Naive thymus-derived CD4-positive, alpha-beta T cell (primary cell): Measurements from ENCODE around the gene ARHGAP8. TPM values are rescaled to one million over a fixed set of nuclear protein-coding genes. Genes with fewer than 3 reads are reported as not detected.

Experiments
- ATAC-seq: fragments of 150-1000 bp; cut with Tn5 transposase; 2 replicates; pipeline ENCODE4 v1.10.0; 2021; ENCODE audit warnings: mild to moderate bottlenecking, moderate library complexity
- CTCF ChIA-PET: fragments of 350-600 bp; sonication (Branson Sonifier 250); formaldehyde crosslinking; loops from one replicate; lab custom pipeline; 2021; ENCODE audit warnings: antibody characterized with exemption; lab: Charles Lee
- POLR2A ChIA-PET: fragments of 350-600 bp; sonication (Branson Sonifier 250); formaldehyde crosslinking; loops from one replicate; lab custom pipeline; 2021; ENCODE audit warnings: antibody characterized with exemption, inconsistent platforms; lab: Charles Lee
- DNase-seq, 9 donors: peaks; one replicate each; pipeline versions ENCODE4 v3.0.0 to v3.0.0-alpha.2; 2020 to 2022; ENCODE audit warnings: mixed read lengths in 1 of 9
- H3K27ac ChIP-seq: one replicate; pipeline ENCODE4 v1.7.0; 2013; ENCODE audit warnings: mild to moderate bottlenecking, low read depth, low read length, moderate library complexity
- H3K27me3 ChIP-seq, 2 donors: one replicate each; pipeline ENCODE4 v1.7.0; 2013; ENCODE audit warnings: low read length in 2 of 2, mild to moderate bottlenecking in 2 of 2, moderate library complexity in 2 of 2; ENCODE audit not compliant: control insufficient read depth in 2 of 2, insufficient read depth in 2 of 2
- H3K36me3 ChIP-seq, 3 experiments: 1 replicate in 2 of 3; 2 replicates in 1 of 3; pipeline ENCODE4 v1.7.0; 2013; ENCODE audit warnings: low read length in 3 of 3, mild to moderate bottlenecking in 3 of 3, moderate library complexity in 1 of 3; ENCODE audit not compliant: insufficient read depth in 3 of 3, control insufficient read depth in 2 of 3
- H3K4me1 ChIP-seq, 2 donors: one replicate each; pipeline ENCODE4 v1.7.0; 2013; ENCODE audit warnings: low read length in 2 of 2, mild to moderate bottlenecking in 2 of 2, moderate library complexity in 1 of 2; ENCODE audit not compliant: control insufficient read depth in 2 of 2, insufficient read depth in 2 of 2
- H3K4me3 ChIP-seq: 2 replicates; pipeline ENCODE4 v1.7.0; 2013; ENCODE audit warnings: mild to moderate bottlenecking, low read length
- H3K9me3 ChIP-seq, 3 experiments: 1 replicate in 2 of 3; 2 replicates in 1 of 3; pipeline ENCODE4 v1.7.0; 2013; ENCODE audit warnings: low read length in 3 of 3; ENCODE audit not compliant: control insufficient read depth in 2 of 3
- H3K27ac Mint-ChIP-seq, 9 donors: one replicate each; pipeline ENCODE4 v1.8.0; 2020 to 2022; ENCODE audit warnings: mixed read lengths in 9 of 9, mild to moderate bottlenecking in 8 of 9, moderate library complexity in 5 of 9, inconsistent platforms in 2 of 9
- H3K27me3 Mint-ChIP-seq, 5 donors: one replicate each; pipeline ENCODE4 v1.8.0; 2021 to 2022; ENCODE audit warnings: mixed read lengths in 5 of 5, mild to moderate bottlenecking in 1 of 5
- H3K36me3 Mint-ChIP-seq, 5 donors: one replicate each; pipeline ENCODE4 v1.8.0; 2020 to 2022; ENCODE audit warnings: mixed read lengths in 5 of 5, mild to moderate bottlenecking in 3 of 5, inconsistent platforms in 1 of 5
- H3K4me1 Mint-ChIP-seq, 7 donors: one replicate each; pipeline ENCODE4 v1.8.0; 2020 to 2022; ENCODE audit warnings: mixed read lengths in 7 of 7, mild to moderate bottlenecking in 3 of 7, inconsistent platforms in 1 of 7
- H3K4me3 Mint-ChIP-seq, 10 donors: one replicate each; pipeline ENCODE4 v1.8.0; 2020 to 2022; ENCODE audit warnings: mild to moderate bottlenecking in 10 of 10, mixed read lengths in 10 of 10, moderate library complexity in 6 of 10, inconsistent platforms in 2 of 10
- H3K9me3 Mint-ChIP-seq, 11 donors: one replicate each; pipeline ENCODE4 v1.8.0; 2020 to 2022; ENCODE audit warnings: mixed read lengths in 11 of 11, mild to moderate bottlenecking in 4 of 11, inconsistent platforms in 1 of 11, moderate library complexity in 1 of 11
- intact Hi-C, 2 donors: fragments of 100-400 bp; cut with micrococcal nuclease; formaldehyde crosslinking; loops; one replicate each; pipeline ENCODE4 v1.15.1; 2023
- polyA plus RNA-seq, 2 donors: library from polyadenylated mRNA; unstranded; fragments of 300-500 nt; fragmentation: Illumina TruSeq; gene quantifications; one replicate each; pipeline ENCODE4 v1.2.3, GENCODE V29; 2021
- total RNA-seq, 6 experiments: library from RNA in 5 of 6; stranded (reverse) in 5 of 6; gene quantifications; 1 replicate in 5 of 6; 2 replicates in 1 of 6; pipeline ENCODE4 v1.2.3 and lab custom pipeline; 2021 to 2026

The ARHGAP8 gene
- total and polyA plus RNA-seq, 7 experiments from 2014 or later = 0.82 to 2.3 (median 1.5) TPM; not detected in 4

GRCh38 chr22:44723801-44724200 lies 28.6 kb upstream of the ARHGAP8 start:
- Mint-ChIP-seq H3K27me3 (no peaks in the 10 kb centered on the region), H3K4me3 (no peak overlapping the region), H3K36me3 (peaks cover 0 to 11% (median 0%) of the 10 kb centered on the region in 5 donors), H3K9me3 (no peaks in the 10 kb centered on the region), H3K27ac (no peak overlapping the region), H3K4me1 (peaks cover 0 to 5% (median under 1%) of the 10 kb centered on the region in 7 donors)
- H3K9me3 ChIP-seq = no peaks in the 10 kb centered on the region
- no peaks in the 10 kb centered on the region for H3K4me1 ChIP-seq
- DNase-seq = no peak
- POLR2A ChIA-PET = no interaction called here
- intact Hi-C loops = no loop called here
- no peaks in the 10 kb centered on the region for H3K27me3 ChIP-seq
- no peak for ATAC-seq
- peaks cover 0 to 66% (median 0%) of the 10 kb centered on the region in 3 experiments for H3K36me3 ChIP-seq
- no peak overlapping the region for H3K4me3 ChIP-seq
- no peak overlapping the region for H3K27ac ChIP-seq
- CTCF ChIA-PET = no interaction called here

- Mint-ChIP-seq H3K9me3 (no peaks in the 10 kb centered on the region), H3K27me3 (no peaks in the 10 kb centered on the region), H3K4me3 (no peak overlapping the region), H3K36me3 (peaks cover 0 to 11% (median 0%) of the 10 kb centered on the region in 5 donors), H3K27ac (peak overlapping the region in 1 of 9 donors; percentile 2), H3K4me1 (peaks cover 0 to 8% (median 5%) of the 10 kb centered on the region in 7 donors)
- Histone ChIP-seq H3K9me3 (no peaks in the 10 kb centered on the region), H3K36me3 (peaks cover 0 to 61% (median 0%) of the 10 kb centered on the region in 3 experiments), H3K27me3 (no peaks in the 10 kb centered on the region), H3K4me1 (no peaks in the 10 kb centered on the region), H3K4me3 (no peak overlapping the region), H3K27ac (no peak overlapping the region)
- ChIA-PET CTCF (no interaction called here), POLR2A (no interaction called here)
- intact Hi-C loops = no loop called here
- ATAC-seq (no peak), DNase-seq (no peak)
Observed at GRCh38 chr22:44724416-44724815, 28.0 kb upstream of the ARHGAP8 start.

DNA sequence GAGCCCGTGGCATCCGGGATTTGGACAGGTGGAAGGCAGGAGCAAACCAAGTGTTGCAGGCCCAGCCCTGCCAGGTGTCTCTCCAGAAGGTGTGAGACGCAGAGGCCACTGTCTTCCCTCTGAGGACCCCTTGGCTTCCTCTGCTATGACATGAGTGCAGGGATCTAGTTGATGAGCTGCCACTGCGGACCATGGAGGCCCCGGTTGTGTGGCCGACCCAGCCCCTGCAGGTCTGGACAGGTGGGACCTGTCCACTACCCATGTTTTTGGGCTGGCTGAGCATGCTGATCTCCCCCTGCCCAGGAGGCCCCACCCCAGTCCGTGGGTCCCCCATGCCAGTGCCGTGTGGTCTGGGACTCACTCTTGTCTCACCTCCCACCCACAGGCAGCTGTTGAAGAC lies 27.5 kb upstream of the ARHGAP8 start:
- DNase-seq (no peak), ATAC-seq (no peak)
- no peak overlapping the region for H3K27ac ChIP-seq
- Mint-ChIP-seq H3K27me3 (no peaks in the 10 kb centered on the region), H3K4me3 (no peak overlapping the region), H3K9me3 (no peaks in the 10 kb centered on the region), H3K36me3 (peaks cover 0 to 11% (median 0%) of the 10 kb centered on the region in 5 donors), H3K4me1 (peaks cover 0 to 10% (median 5%) of the 10 kb centered on the region in 7 donors), H3K27ac (no peak overlapping the region)
- H3K36me3 ChIP-seq = peaks cover 0 to 56% (median 0%) of the 10 kb centered on the region in 3 experiments
- no peaks in the 10 kb centered on the region for H3K27me3 ChIP-seq
- H3K9me3 ChIP-seq = no peaks in the 10 kb centered on the region
- CTCF ChIA-PET = no interaction called here
- POLR2A ChIA-PET = no interaction called here
- H3K4me1 ChIP-seq = no peaks in the 10 kb centered on the region
- no peak overlapping the region for H3K4me3 ChIP-seq
- intact Hi-C loops = no loop called here

GRCh38 chr22:44726439-44726838 lies 25.9 kb upstream of the ARHGAP8 start:
- ChIA-PET POLR2A (no interaction called here), CTCF (no interaction called here)
- Mint-ChIP-seq H3K27me3 (no peaks in the 10 kb centered on the region), H3K27ac (no peak overlapping the region), H3K4me3 (no peak overlapping the region), H3K9me3 (peaks cover 0 to 1% (median 0%) of the 10 kb centered on the region in 11 donors), H3K4me1 (peaks cover 0 to 17% (median 3%) of the 10 kb centered on the region in 7 donors), H3K36me3 (peaks cover 0 to 12% (median 0%) of the 10 kb centered on the region in 5 donors)
- H3K9me3 ChIP-seq = no peaks in the 10 kb centered on the region
- H3K27me3 ChIP-seq = no peaks in the 10 kb centered on the region
- intact Hi-C loops = no loop called here
- H3K36me3 ChIP-seq = peaks cover 0 to 42% (median 0%) of the 10 kb centered on the region in 3 experiments
- no peak for ATAC-seq
- DNase-seq = no peak
- H3K4me3 ChIP-seq = no peak overlapping the region
- no peaks in the 10 kb centered on the region for H3K4me1 ChIP-seq
- no peak overlapping the region for H3K27ac ChIP-seq

GRCh38 chr22:44727148-44727547 lies 25.2 kb upstream of the ARHGAP8 start:
- peaks cover 0 to 35% (median 0%) of the 10 kb centered on the region in 3 experiments for H3K36me3 ChIP-seq
- intact Hi-C loops = no loop called here
- H3K9me3 ChIP-seq = no peaks in the 10 kb centered on the region
- H3K4me3 ChIP-seq = no peak overlapping the region
- POLR2A ChIA-PET = no interaction called here
- no peaks in the 10 kb centered on the region for H3K4me1 ChIP-seq
- no peaks in the 10 kb centered on the region for H3K27me3 Mint-ChIP-seq
- no peak for DNase-seq
- H3K4me1 Mint-ChIP-seq = peaks cover 0 to 17% (median 3%) of the 10 kb centered on the region in 7 donors
- ATAC-seq = no peak
- no peak overlapping the region for H3K4me3 Mint-ChIP-seq
- peaks cover 0 to 13% (median 0%) of the 10 kb centered on the region in 5 donors for H3K36me3 Mint-ChIP-seq
- no peak overlapping the region for H3K27ac ChIP-seq
- no peaks in the 10 kb centered on the region for H3K27me3 ChIP-seq
- CTCF ChIA-PET = no interaction called here
- no peak overlapping the region for H3K27ac Mint-ChIP-seq
- peaks cover 0 to 1% (median 0%) of the 10 kb centered on the region in 11 donors for H3K9me3 Mint-ChIP-seq

DNA sequence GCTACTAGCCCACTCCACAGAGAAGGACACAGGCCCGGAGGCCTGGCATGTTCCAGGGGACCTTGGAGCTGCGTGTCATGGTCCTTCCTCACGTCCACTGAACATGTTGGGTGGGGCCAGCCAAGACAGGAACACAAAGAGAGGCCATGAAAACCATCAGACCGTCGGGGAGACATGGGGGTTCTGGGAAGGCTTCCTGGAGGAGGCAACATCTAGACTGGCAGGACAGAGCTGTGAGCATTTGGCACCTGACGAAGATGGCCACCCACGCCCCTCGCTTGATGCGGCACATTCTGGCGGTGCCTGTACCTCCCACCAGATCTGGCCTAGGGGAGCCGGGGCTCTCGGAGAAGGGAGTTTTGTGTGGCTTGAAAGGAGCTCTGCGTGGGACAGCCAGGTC lies 24.7 kb upstream of the ARHGAP8 start:
- no peak overlapping the region for H3K4me3 Mint-ChIP-seq
- Histone ChIP-seq H3K4me1 (no peaks in the 10 kb centered on the region), H3K27ac (no peak overlapping the region), H3K4me3 (no peak overlapping the region), H3K36me3 (peaks cover 0 to 33% (median 0%) of the 10 kb centered on the region in 3 experiments), H3K9me3 (no peaks in the 10 kb centered on the region), H3K27me3 (no peaks in the 10 kb centered on the region)
- intact Hi-C loops = no loop called here
- H3K9me3 Mint-ChIP-seq = peaks cover 0 to 2% (median 0%) of the 10 kb centered on the region in 11 donors
- H3K36me3 Mint-ChIP-seq = peaks cover 0 to 15% (median 0%) of the 10 kb centered on the region in 5 donors
- POLR2A ChIA-PET = no interaction called here
- no peaks in the 10 kb centered on the region for H3K27me3 Mint-ChIP-seq
- CTCF ChIA-PET = interaction anchor here (1.2 kb wide), 1 partner anchor 27 kb away, joined by 3 read pairs; no protein-coding TSS in a partner anchor
- H3K4me1 Mint-ChIP-seq = peaks cover 0 to 17% (median 3%) of the 10 kb centered on the region in 7 donors
- DNase-seq (no peak), ATAC-seq (no peak)
- H3K27ac Mint-ChIP-seq = no peak overlapping the region

GRCh38 chr22:44728761-44729324 lies 23.5 kb upstream of the ARHGAP8 start:
- H3K27me3 Mint-ChIP-seq = no peaks in the 10 kb centered on the region
- peaks cover 0 to 3% (median 0%) of the 10 kb centered on the region in 11 donors for H3K9me3 Mint-ChIP-seq
- peaks cover 0 to 17% (median 3%) of the 10 kb centered on the region in 7 donors for H3K4me1 Mint-ChIP-seq
- Histone ChIP-seq H3K27me3 (no peaks in the 10 kb centered on the region), H3K4me1 (no peaks in the 10 kb centered on the region), H3K9me3 (no peaks in the 10 kb centered on the region), H3K36me3 (peaks cover 0 to 33% (median 0%) of the 10 kb centered on the region in 3 experiments), H3K27ac (no peak overlapping the region), H3K4me3 (no peak overlapping the region)
- intact Hi-C loops = no loop called here
- CTCF ChIA-PET = interaction anchor here (1.2 kb wide), 1 partner anchor 28 kb away, joined by 3 read pairs; no protein-coding TSS in a partner anchor
- ATAC-seq = no peak
- peaks cover 0 to 15% (median 0%) of the 10 kb centered on the region in 5 donors for H3K36me3 Mint-ChIP-seq
- peak overlapping the region in 2 of 10 donors; percentile 8 to 19 for H3K4me3 Mint-ChIP-seq
- POLR2A ChIA-PET = no interaction called here
- DNase-seq = no peak
- peak overlapping the region in 3 of 9 donors; percentile 28 to 63 (median 48) for H3K27ac Mint-ChIP-seq
